ENCODE results near the gene DOCK2. TPM values are rescaled to one million over a fixed set of nuclear protein-coding genes. Genes with fewer than 3 reads are reported as not detected.

The DOCK2 gene
- total RNA-seq, 1 donor from 2014 or later = 6.5 TPM

DNA sequence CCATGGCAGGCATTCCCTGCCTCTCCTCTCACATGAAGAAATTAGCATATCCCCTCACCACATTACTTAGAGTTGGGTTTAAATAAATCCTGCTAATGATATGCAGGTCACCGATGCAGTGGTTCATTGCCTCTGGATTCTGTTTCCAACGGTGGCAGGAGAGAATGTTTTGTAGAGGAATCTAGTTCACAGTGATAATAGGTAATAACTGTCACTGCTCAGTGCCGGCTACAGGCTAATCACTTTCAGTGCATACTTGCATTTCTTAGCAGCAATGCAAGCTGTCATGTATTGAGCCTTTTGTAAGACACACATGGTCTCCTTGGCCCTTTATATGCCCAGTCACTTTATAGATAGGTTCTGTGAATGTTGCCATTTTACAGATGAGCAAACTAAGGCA, 402.8 kb downstream of the DOCK2 start:
- no peak overlapping the region for H3K27ac Mint-ChIP-seq (ENCODE audit: unreplicated experiment)
- TF ChIP-seq, protein P1, sequence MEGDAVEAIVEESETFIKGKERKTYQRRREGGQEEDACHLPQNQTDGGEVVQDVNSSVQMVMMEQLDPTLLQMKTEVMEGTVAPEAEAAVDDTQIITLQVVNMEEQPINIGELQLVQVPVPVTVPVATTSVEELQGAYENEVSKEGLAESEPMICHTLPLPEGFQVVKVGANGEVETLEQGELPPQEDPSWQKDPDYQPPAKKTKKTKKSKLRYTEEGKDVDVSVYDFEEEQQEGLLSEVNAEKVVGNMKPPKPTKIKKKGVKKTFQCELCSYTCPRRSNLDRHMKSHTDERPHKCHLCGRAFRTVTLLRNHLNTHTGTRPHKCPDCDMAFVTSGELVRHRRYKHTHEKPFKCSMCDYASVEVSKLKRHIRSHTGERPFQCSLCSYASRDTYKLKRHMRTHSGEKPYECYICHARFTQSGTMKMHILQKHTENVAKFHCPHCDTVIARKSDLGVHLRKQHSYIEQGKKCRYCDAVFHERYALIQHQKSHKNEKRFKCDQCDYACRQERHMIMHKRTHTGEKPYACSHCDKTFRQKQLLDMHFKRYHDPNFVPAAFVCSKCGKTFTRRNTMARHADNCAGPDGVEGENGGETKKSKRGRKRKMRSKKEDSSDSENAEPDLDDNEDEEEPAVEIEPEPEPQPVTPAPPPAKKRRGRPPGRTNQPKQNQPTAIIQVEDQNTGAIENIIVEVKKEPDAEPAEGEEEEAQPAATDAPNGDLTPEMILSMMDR (IDR thresholded peaks at IDR 0.05; ENCODE audit: unreplicated experiment) = no peak
- H3K36me3 Mint-ChIP-seq (ENCODE audit: low read depth, unreplicated experiment) = peaks cover 3% of the 10 kb centered on the region
- H3K27me3 Mint-ChIP-seq (ENCODE audit: unreplicated experiment) = peaks cover 5% of the 10 kb centered on the region
- H3K4me3 Mint-ChIP-seq (ENCODE audit: unreplicated experiment) = no peak overlapping the region
- H3K4me1 Mint-ChIP-seq (ENCODE audit: unreplicated experiment) = peaks cover 6% of the 10 kb centered on the region
- no peak for DNase-seq (ENCODE audit: low spot score)
- H3K9me3 Mint-ChIP-seq (ENCODE audit: unreplicated experiment) = no peaks in the 10 kb centered on the region

DNA sequence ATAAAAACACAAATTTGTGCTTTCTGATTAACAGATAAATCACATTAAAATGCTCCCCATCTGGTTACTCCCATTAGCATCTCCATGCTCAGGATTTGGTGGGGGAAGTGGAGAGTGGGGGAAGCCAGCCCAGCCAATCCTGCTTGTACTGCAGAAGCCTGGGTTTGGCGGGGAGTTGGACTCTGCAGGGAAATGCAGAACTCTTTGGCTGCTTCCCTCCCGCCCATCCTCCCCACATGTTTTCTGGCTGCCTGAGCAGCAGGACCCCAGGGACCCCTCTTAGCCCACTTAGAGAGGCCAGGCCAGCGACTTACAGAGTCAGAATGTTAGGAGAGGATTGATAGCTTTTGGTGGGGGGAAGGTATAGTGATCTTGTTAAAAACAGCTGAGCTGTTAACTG, 409.2 kb downstream of the DOCK2 start:
- Mint-ChIP-seq H3K27ac (ENCODE audit: unreplicated experiment) (no peak overlapping the region), H3K4me1 (ENCODE audit: unreplicated experiment) (peaks cover 14% of the 10 kb centered on the region), H3K9me3 (ENCODE audit: unreplicated experiment) (no peaks in the 10 kb centered on the region), H3K27me3 (ENCODE audit: unreplicated experiment) (peaks cover 6% of the 10 kb centered on the region), H3K4me3 (ENCODE audit: unreplicated experiment) (no peak overlapping the region), H3K36me3 (ENCODE audit: low read depth, unreplicated experiment) (peaks cover 1% of the 10 kb centered on the region)
- no peak for DNase-seq (ENCODE audit: low spot score)
- TF ChIP-seq, protein P1 (IDR thresholded peaks at IDR 0.05; ENCODE audit: unreplicated experiment) = no peak

DNA sequence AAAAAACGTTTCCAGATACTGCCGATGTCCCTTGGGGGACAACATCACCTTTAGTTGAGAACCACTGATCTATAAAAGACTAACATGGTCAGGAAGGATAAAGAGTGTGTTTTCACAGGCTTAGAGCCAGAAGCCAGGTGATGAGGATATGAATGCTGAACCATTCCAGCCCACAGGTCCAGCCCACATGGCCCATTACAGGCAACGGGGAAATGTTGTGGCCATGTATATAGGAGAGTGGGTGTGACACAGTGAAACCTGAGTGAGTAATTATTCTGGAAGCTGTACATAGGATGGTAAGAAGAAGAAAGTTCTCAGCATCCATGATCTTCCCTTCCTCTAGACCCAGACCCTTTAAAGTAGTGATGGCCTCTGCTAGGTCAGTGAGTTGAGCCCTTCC, 412.6 kb downstream of the DOCK2 start:
- TF ChIP-seq, protein P1 (IDR thresholded peaks at IDR 0.05; ENCODE audit: unreplicated experiment) = no peak
- Mint-ChIP-seq H3K27me3 (ENCODE audit: unreplicated experiment) (peaks cover 6% of the 10 kb centered on the region), H3K27ac (ENCODE audit: unreplicated experiment) (no peak overlapping the region), H3K9me3 (ENCODE audit: unreplicated experiment) (no peaks in the 10 kb centered on the region), H3K4me3 (ENCODE audit: unreplicated experiment) (no peak overlapping the region), H3K4me1 (ENCODE audit: unreplicated experiment) (peaks cover 22% of the 10 kb centered on the region), H3K36me3 (ENCODE audit: low read depth, unreplicated experiment) (peaks cover 6% of the 10 kb centered on the region)
- DNase-seq (ENCODE audit: low spot score) = no peak

DNA sequence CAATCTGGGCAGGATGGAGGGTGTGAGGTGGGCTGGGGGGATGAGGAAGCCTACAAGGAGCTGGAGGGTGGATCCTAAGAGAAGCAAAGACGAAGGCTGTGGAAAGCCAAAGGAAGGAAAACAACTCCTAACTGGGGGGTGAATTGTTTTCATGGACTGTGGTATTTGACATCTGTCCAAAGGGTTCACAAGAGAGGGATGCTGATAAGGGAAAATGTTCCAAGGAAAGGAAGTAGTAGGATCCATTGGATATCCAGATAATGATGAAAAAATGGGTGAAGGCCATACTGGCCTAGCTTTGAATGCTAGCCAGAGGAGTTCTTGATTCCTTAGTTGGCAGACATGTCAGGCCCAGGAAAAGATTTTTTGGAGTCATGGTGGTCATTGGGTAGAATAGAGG, 416.8 kb downstream of the DOCK2 start:
- peaks cover 6% of the 10 kb centered on the region for H3K36me3 Mint-ChIP-seq (ENCODE audit: low read depth, unreplicated experiment)
- peaks cover 14% of the 10 kb centered on the region for H3K4me1 Mint-ChIP-seq (ENCODE audit: unreplicated experiment)
- no peak for DNase-seq (ENCODE audit: low spot score)
- no peaks in the 10 kb centered on the region for H3K9me3 Mint-ChIP-seq (ENCODE audit: unreplicated experiment)
- H3K27me3 Mint-ChIP-seq (ENCODE audit: unreplicated experiment) = peaks cover 5% of the 10 kb centered on the region
- TF ChIP-seq, protein P1 (IDR thresholded peaks at IDR 0.05; ENCODE audit: unreplicated experiment) = no peak
- H3K27ac Mint-ChIP-seq (ENCODE audit: unreplicated experiment) = peak overlapping the region; percentile 13
- H3K4me3 Mint-ChIP-seq (ENCODE audit: unreplicated experiment) = no peak overlapping the region

DNA sequence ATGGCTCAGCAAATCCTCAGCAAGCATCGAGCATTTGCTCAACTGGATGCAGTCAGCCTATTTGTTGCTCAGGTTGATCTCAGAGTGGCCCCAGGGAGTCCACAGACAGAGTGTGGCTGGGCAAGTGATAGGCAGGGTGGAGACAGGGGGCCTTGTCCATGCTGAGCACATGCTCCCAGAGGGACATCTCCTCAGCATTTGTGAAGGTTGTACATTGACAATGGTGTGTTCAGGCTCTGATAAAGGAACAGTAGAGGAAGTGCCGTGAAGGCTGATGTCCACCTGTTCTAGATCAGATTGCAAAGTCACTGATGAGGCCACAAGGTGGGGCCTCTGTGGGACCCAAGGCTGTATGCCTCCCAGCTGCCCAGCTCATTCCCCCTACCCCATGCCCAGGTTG, 418.5 kb downstream of the DOCK2 start:
- H3K27ac Mint-ChIP-seq (ENCODE audit: unreplicated experiment) = no peak overlapping the region
- H3K4me1 Mint-ChIP-seq (ENCODE audit: unreplicated experiment) = peaks cover 14% of the 10 kb centered on the region
- peaks cover 5% of the 10 kb centered on the region for H3K27me3 Mint-ChIP-seq (ENCODE audit: unreplicated experiment)
- H3K9me3 Mint-ChIP-seq (ENCODE audit: unreplicated experiment) = no peaks in the 10 kb centered on the region
- H3K36me3 Mint-ChIP-seq (ENCODE audit: low read depth, unreplicated experiment) = peaks cover 12% of the 10 kb centered on the region
- H3K4me3 Mint-ChIP-seq (ENCODE audit: unreplicated experiment) = no peak overlapping the region
- no peak for DNase-seq (ENCODE audit: low spot score)
- TF ChIP-seq, protein P1 (IDR thresholded peaks at IDR 0.05; ENCODE audit: unreplicated experiment) = no peak

Data from endothelial cell (in vitro differentiated cells).